GM23338 (cell line): ENCODE data around the gene MTRF1. TPM values are rescaled to one million over a fixed set of nuclear protein-coding genes. Genes with fewer than 3 reads are reported as not detected.

Experiments
- ATAC-seq: fragments of 200-7000 bp; cut with Tn5 transposase; 3 replicates; pipeline ENCODE4 v1.9.1; 2020
- DNase-seq: peaks from one replicate; pipeline ENCODE4 v3.0.0-alpha.2; 2015; ENCODE audit warnings: low spot score
- H2AFZ ChIP-seq: fragments of 200-600 bp; sonication (generic); 2 replicates; pipeline ENCODE4 v1.8.0; 2016; ENCODE audit warnings: antibody characterized with exemption, mild to moderate bottlenecking, moderate library complexity
- H3F3A ChIP-seq: fragments of 200-600 bp; sonication (generic); replicated peaks from 2 replicates; pipeline ENCODE4 v1.8.0; 2017; ENCODE audit warnings: antibody characterized with exemption, mixed run types, low read depth
- H3K27ac ChIP-seq: fragments of 200-600 bp; sonication (generic); 2 replicates; pipeline ENCODE4 v1.6.1; 2016; ENCODE audit warnings: low read depth
- H3K27me3 ChIP-seq: fragments of 200-600 bp; sonication (generic); 2 replicates; pipeline ENCODE4 v1.8.0; 2016; ENCODE audit warnings: mild to moderate bottlenecking, mixed run types, moderate library complexity; ENCODE audit not compliant: insufficient read depth
- H3K36me3 ChIP-seq: fragments of 200-600 bp; sonication (generic); 2 replicates; pipeline ENCODE4 v1.8.0; 2016; ENCODE audit warnings: mild to moderate bottlenecking; ENCODE audit not compliant: insufficient read depth
- H3K4me1 ChIP-seq: fragments of 200-600 bp; sonication (generic); 2 replicates; pipeline ENCODE4 v1.8.0; 2016; ENCODE audit warnings: mild to moderate bottlenecking, moderate library complexity; ENCODE audit not compliant: insufficient read depth
- H3K4me2 ChIP-seq: fragments of 200-600 bp; sonication (generic); 2 replicates; pipeline ENCODE4 v1.7.1; 2017; ENCODE audit warnings: mixed run types
- H3K4me3 ChIP-seq: fragments of 200-600 bp; sonication (generic); 2 replicates; pipeline ENCODE4 v1.6.1; 2016; ENCODE audit warnings: mixed run types
- H3K79me2 ChIP-seq: fragments of 200-600 bp; sonication (generic); replicated peaks from 2 replicates; pipeline ENCODE4 v1.8.0; 2017; ENCODE audit warnings: mild to moderate bottlenecking; ENCODE audit not compliant: insufficient read depth
- H3K9me2 ChIP-seq: fragments of 200-600 bp; sonication (generic); 2 replicates; pipeline ENCODE4 v1.8.0; 2017; ENCODE audit not compliant: insufficient read depth
- H4K20me1 ChIP-seq: fragments of 200-600 bp; sonication (generic); replicated peaks from 2 replicates; pipeline ENCODE4 v1.8.0; 2017; ENCODE audit warnings: mild to moderate bottlenecking; ENCODE audit not compliant: insufficient read depth
- H3K27ac Mint-ChIP-seq: 2 replicates; pipeline ENCODE4 v1.8.0; 2020; ENCODE audit warnings: inconsistent platforms, mild to moderate bottlenecking, moderate library complexity, mixed read lengths
- H3K27me3 Mint-ChIP-seq: 3 replicates; pipeline ENCODE4 v1.8.0; 2022; ENCODE audit warnings: low read depth, mild to moderate bottlenecking, moderate library complexity, mixed read lengths, inconsistent platforms; ENCODE audit not compliant: insufficient read depth, poor library complexity
- H3K36me3 Mint-ChIP-seq: 3 replicates; pipeline ENCODE4 v1.8.0; 2021; ENCODE audit warnings: low read depth, mild to moderate bottlenecking, inconsistent platforms, moderate library complexity, mixed read lengths
- H3K4me1 Mint-ChIP-seq: 3 replicates; pipeline ENCODE4 v1.8.0; 2020; ENCODE audit warnings: mild to moderate bottlenecking, inconsistent platforms, mixed read lengths
- H3K4me3 Mint-ChIP-seq: 3 replicates; pipeline ENCODE4 v1.8.0; 2021; ENCODE audit warnings: moderate library complexity, mild to moderate bottlenecking, inconsistent platforms, mixed read lengths
- H3K9me3 Mint-ChIP-seq: 3 replicates; pipeline ENCODE4 v1.8.0; 2020; ENCODE audit warnings: moderate library complexity, mild to moderate bottlenecking, inconsistent platforms, mixed read lengths
- EZH2phosphoT487 ChIP-seq: fragments of 200-600 bp; sonication (generic); IDR thresholded peaks from one replicate; pipeline ENCODE4 v1.8.1; 2018; ENCODE audit warnings: antibody characterized with exemption; ENCODE audit not compliant: unreplicated experiment
- JUNB ChIP-seq: IDR thresholded peaks from one replicate; pipeline ENCODE4 v1.6.1; 2016; ENCODE audit warnings: antibody characterized with exemption; ENCODE audit not compliant: unreplicated experiment
- POLR2AphosphoS5 ChIP-seq: IDR thresholded peaks from 2 replicates; pipeline ENCODE4 v1.6.1; 2016; ENCODE audit warnings: antibody characterized with exemption, low read depth
- STAT1 ChIP-seq: IDR thresholded peaks from one replicate; pipeline ENCODE4 v1.6.1; 2016; ENCODE audit warnings: antibody characterized with exemption; ENCODE audit not compliant: unreplicated experiment
- polyA plus RNA-seq: library from polyadenylated mRNA; unstranded; fragments of >200 nt; fragmentation: Nextera tagmentation; extraction: Ambion mirVana; gene quantifications from 2 replicates; pipeline ENCODE4 v1.2.1, GENCODE V29; 2016
- total RNA-seq: library from RNA; depleted of rRNA; stranded (reverse); fragments of >200 nt; shearing (Covaris generic); gene quantifications from 2 replicates; pipeline ENCODE4 v1.2.3, GENCODE V29; 2014
- TF ChIP-seq, protein P1 (sequence below), 2 experiments: fragments of 200-600 bp in 1 of 2; sonication (generic) in 1 of 2; conservative IDR thresholded peaks; 2 replicates each; pipeline versions ENCODE4 v1.5.1 to v1.6.1; 2016 to 2017; ENCODE audit warnings: antibody characterized with exemption in 2 of 2, low read depth in 2 of 2, mild to moderate bottlenecking in 2 of 2, moderate library complexity in 1 of 2
- TF ChIP-seq, protein P2 (sequence below): fragments of 250-450 bp; sonication (Bioruptor Pico); IDR thresholded peaks from 2 replicates; pipeline ENCODE4 v1.5.0; 2020; ENCODE audit warnings: mild to moderate bottlenecking, moderate library complexity

The MTRF1 gene
- total and polyA plus RNA-seq, 2 experiments from 2014 or later: 18.4 to 22.6 TPM

DNA sequence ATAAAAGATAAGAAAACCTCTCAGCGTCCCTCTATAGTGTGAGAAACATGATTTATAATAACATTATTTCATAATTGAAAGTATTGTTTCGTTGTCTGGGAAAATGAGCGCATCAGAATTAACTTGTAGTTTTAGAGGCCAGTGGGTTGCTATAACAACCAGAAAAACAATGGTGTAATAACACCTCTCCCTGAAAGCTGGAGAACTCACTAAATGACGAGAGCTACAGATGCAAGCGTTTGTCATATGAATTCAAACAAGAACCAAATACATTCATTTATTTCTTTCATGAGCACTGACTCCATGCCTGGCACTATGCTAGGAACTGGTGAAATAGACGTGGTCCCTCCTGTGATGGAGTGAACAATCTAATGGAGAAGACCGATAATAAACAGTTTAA is 85.3 kb downstream of the MTRF1 start:
- H3K4me1 Mint-ChIP-seq: no peaks in the 10 kb centered on the region
- TF ChIP-seq EZH2phosphoT487 (no peak), STAT1 (no peak), POLR2AphosphoS5 (no peak), JUNB (no peak)
- TF ChIP-seq, protein P1, sequence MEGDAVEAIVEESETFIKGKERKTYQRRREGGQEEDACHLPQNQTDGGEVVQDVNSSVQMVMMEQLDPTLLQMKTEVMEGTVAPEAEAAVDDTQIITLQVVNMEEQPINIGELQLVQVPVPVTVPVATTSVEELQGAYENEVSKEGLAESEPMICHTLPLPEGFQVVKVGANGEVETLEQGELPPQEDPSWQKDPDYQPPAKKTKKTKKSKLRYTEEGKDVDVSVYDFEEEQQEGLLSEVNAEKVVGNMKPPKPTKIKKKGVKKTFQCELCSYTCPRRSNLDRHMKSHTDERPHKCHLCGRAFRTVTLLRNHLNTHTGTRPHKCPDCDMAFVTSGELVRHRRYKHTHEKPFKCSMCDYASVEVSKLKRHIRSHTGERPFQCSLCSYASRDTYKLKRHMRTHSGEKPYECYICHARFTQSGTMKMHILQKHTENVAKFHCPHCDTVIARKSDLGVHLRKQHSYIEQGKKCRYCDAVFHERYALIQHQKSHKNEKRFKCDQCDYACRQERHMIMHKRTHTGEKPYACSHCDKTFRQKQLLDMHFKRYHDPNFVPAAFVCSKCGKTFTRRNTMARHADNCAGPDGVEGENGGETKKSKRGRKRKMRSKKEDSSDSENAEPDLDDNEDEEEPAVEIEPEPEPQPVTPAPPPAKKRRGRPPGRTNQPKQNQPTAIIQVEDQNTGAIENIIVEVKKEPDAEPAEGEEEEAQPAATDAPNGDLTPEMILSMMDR (conservative IDR thresholded peaks at IDR 0.05; ENCODE audit: low read depth in 2 of 2): no peak
- TF ChIP-seq, protein P2, sequence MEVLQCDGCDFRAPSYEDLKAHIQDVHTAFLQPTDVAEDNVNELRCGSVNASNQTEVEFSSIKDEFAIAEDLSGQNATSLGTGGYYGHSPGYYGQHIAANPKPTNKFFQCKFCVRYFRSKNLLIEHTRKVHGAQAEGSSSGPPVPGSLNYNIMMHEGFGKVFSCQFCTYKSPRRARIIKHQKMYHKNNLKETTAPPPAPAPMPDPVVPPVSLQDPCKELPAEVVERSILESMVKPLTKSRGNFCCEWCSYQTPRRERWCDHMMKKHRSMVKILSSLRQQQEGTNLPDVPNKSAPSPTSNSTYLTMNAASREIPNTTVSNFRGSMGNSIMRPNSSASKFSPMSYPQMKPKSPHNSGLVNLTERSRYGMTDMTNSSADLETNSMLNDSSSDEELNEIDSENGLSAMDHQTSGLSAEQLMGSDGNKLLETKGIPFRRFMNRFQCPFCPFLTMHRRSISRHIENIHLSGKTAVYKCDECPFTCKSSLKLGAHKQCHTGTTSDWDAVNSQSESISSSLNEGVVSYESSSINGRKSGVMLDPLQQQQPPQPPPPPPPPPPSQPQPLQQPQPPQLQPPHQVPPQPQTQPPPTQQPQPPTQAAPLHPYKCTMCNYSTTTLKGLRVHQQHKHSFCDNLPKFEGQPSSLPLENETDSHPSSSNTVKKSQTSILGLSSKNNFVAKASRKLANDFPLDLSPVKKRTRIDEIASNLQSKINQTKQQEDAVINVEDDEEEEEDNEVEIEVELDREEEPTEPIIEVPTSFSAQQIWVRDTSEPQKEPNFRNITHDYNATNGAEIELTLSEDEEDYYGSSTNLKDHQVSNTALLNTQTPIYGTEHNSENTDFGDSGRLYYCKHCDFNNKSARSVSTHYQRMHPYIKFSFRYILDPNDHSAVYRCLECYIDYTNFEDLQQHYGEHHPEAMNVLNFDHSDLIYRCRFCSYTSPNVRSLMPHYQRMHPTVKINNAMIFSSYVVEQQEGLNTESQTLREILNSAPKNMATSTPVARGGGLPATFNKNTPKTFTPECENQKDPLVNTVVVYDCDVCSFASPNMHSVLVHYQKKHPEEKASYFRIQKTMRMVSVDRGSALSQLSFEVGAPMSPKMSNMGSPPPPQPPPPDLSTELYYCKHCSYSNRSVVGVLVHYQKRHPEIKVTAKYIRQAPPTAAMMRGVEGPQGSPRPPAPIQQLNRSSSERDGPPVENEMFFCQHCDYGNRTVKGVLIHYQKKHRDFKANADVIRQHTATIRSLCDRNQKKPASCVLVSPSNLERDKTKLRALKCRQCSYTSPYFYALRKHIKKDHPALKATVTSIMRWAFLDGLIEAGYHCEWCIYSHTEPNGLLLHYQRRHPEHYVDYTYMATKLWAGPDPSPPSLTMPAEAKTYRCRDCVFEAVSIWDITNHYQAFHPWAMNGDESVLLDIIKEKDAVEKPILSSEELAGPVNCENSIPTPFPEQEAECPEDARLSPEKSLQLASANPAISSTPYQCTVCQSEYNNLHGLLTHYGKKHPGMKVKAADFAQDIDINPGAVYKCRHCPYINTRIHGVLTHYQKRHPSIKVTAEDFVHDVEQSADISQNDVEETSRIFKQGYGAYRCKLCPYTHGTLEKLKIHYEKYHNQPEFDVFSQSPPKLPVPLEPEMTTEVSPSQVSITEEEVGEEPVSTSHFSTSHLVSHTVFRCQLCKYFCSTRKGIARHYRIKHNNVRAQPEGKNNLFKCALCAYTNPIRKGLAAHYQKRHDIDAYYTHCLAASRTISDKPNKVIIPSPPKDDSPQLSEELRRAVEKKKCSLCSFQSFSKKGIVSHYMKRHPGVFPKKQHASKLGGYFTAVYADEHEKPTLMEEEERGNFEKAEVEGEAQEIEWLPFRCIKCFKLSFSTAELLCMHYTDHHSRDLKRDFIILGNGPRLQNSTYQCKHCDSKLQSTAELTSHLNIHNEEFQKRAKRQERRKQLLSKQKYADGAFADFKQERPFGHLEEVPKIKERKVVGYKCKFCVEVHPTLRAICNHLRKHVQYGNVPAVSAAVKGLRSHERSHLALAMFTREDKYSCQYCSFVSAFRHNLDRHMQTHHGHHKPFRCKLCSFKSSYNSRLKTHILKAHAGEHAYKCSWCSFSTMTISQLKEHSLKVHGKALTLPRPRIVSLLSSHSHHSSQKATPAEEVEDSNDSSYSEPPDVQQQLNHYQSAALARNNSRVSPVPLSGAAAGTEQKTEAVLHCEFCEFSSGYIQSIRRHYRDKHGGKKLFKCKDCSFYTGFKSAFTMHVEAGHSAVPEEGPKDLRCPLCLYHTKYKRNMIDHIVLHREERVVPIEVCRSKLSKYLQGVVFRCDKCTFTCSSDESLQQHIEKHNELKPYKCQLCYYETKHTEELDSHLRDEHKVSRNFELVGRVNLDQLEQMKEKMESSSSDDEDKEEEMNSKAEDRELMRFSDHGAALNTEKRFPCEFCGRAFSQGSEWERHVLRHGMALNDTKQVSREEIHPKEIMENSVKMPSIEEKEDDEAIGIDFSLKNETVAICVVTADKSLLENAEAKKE (CRISPR knock-in tag): no peak
- Histone ChIP-seq H3K4me1 (no peaks in the 10 kb centered on the region), H3F3A (no peaks in the 10 kb centered on the region), H3K27me3 (no peaks in the 10 kb centered on the region), H3K4me3 (no peak overlapping the region), H3K4me2 (no peak overlapping the region), H2AFZ (no peak overlapping the region), H4K20me1 (no peaks in the 10 kb centered on the region), H3K27ac (no peak overlapping the region), H3K9me2 (no peaks in the 10 kb centered on the region), H3K79me2 (no peaks in the 10 kb centered on the region), H3K36me3 (peaks cover 7% of the 10 kb centered on the region; the same call in 1 of the 2 replicates)
- H3K27me3 Mint-ChIP-seq: no peaks in the 10 kb centered on the region
- peak; percentile 28 for DNase-seq
- peaks cover 35% of the 10 kb centered on the region for H3K9me3 Mint-ChIP-seq
- no peak for ATAC-seq
- peaks cover 37% of the 10 kb centered on the region for H3K36me3 Mint-ChIP-seq
- H3K27ac Mint-ChIP-seq: no peak overlapping the region
- no peak overlapping the region for H3K4me3 Mint-ChIP-seq
